GM19240 (cell line): ENCODE results near the gene TMEM184B.

Source experiments
- DNase-seq: peaks from one replicate; pipeline ENCODE4 v3.0.0; 2011; ENCODE audit warnings: low spot score; ENCODE audit not compliant: insufficient read length

TMEM184B gene

GRCh38 chr22:38282397-38282796 lies 9.6 kb upstream of the TMEM184B start:
- DNase-seq: no peak

- DNase-seq: no peak
Measured at GRCh38 chr22:38276166-38276565, 3.4 kb upstream of the TMEM184B start.

- no peak for DNase-seq
Measured at GRCh38 chr22:38273135-38273826, 471 bp upstream of the TMEM184B start.

- no peak for DNase-seq
Measured at GRCh38 chr22:38271927-38272372, 860 bp downstream of the TMEM184B start.

GRCh38 chr22:38271101-38271500 lies 1.7 kb downstream of the TMEM184B start:
- DNase-seq: no peak

GRCh38 chr22:38270091-38270992 lies 2.5 kb downstream of the TMEM184B start:
- no peak for DNase-seq

- DNase-seq: no peak
Measured at GRCh38 chr22:38269466-38269865, 3.3 kb downstream of the TMEM184B start.

GRCh38 chr22:38267086-38267485 lies 5.7 kb downstream of the TMEM184B start:
- no peak for DNase-seq

GRCh38 chr22:38266120-38266519 lies 6.7 kb downstream of the TMEM184B start:
- DNase-seq: no peak

- DNase-seq: no peak
Measured at GRCh38 chr22:38264322-38264843, 8.4 kb downstream of the TMEM184B start.

GRCh38 chr22:38262051-38262795 lies 10.6 kb downstream of the TMEM184B start:
- no peak for DNase-seq

GRCh38 chr22:38260761-38261681 lies 11.8 kb downstream of the TMEM184B start:
- no peak for DNase-seq

- DNase-seq: no peak
Measured at GRCh38 chr22:38259370-38259769, 13.4 kb downstream of the TMEM184B start.

GRCh38 chr22:38258895-38259294 lies 13.9 kb downstream of the TMEM184B start:
- no peak for DNase-seq

GRCh38 chr22:38257650-38258250 lies 15.1 kb downstream of the TMEM184B start:
- DNase-seq: no peak

- no peak for DNase-seq
Measured at GRCh38 chr22:38257181-38257580, 15.6 kb downstream of the TMEM184B start.

- DNase-seq: no peak
Measured at GRCh38 chr22:38255697-38256096, 17.1 kb downstream of the TMEM184B start.

- no peak for DNase-seq
Measured at GRCh38 chr22:38251341-38251692, 21.5 kb downstream of the TMEM184B start.

GRCh38 chr22:38250643-38251340 lies 22.0 kb downstream of the TMEM184B start:
- no peak for DNase-seq
